ENCODE data around the gene PANK4. TPM values are rescaled to one million over a fixed set of nuclear protein-coding genes. Genes with fewer than 3 reads are reported as not detected.

PANK4 gene
- polyA plus RNA-seq, 1 donor from 2014 or later, result 19.4 TPM

GRCh38 chr1:2506901-2507565 lies 19.4 kb downstream of the PANK4 start:
- no peaks in the 10 kb centered on the region for H3K27me3 Mint-ChIP-seq
- peak overlapping the region in 1 of 3 donors; percentile 31 for H3K27ac Mint-ChIP-seq
- H3K9me3 Mint-ChIP-seq, result no peaks in the 10 kb centered on the region
- no peaks in the 10 kb centered on the region for H3K4me1 Mint-ChIP-seq
- no peak overlapping the region for H3K4me3 Mint-ChIP-seq
- H3K36me3 Mint-ChIP-seq, result no peaks in the 10 kb centered on the region

GRCh38 chr1:2506007-2506860 lies 20.2 kb downstream of the PANK4 start:
- no peaks in the 10 kb centered on the region for H3K27me3 Mint-ChIP-seq
- no peaks in the 10 kb centered on the region for H3K4me1 Mint-ChIP-seq
- no peak overlapping the region for H3K4me3 Mint-ChIP-seq
- no peak overlapping the region for H3K27ac Mint-ChIP-seq
- no peaks in the 10 kb centered on the region for H3K36me3 Mint-ChIP-seq
- no peaks in the 10 kb centered on the region for H3K9me3 Mint-ChIP-seq

- Mint-ChIP-seq H3K4me3 (no peak overlapping the region), H3K9me3 (no peaks in the 10 kb centered on the region), H3K27ac (no peak overlapping the region), H3K4me1 (peaks cover 0 to under 1% (median under 1%) of the 10 kb centered on the region in 3 donors), H3K36me3 (no peaks in the 10 kb centered on the region), H3K27me3 (no peaks in the 10 kb centered on the region)
Observed at GRCh38 chr1:2505461-2505994, 20.9 kb downstream of the PANK4 start.

DNA sequence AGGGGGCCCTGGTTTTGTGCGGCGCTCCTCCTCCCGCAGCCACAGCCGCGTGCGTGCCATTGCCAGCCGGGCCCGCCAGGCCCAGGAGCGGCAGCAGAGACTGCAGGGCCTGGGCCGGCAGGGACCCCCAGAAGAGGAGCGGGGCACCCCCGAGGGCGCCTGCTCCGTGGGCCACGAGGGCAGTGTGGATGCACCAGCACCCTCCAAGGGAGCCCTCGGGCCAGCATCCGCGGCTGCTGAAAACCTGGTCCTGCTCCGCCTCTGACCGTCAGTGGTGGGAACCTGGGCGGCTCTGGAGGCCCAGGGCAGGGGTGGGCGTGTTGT lies 21.5 kb downstream of the PANK4 start:
- no peaks in the 10 kb centered on the region for H3K27me3 Mint-ChIP-seq
- no peaks in the 10 kb centered on the region for H3K9me3 Mint-ChIP-seq

GRCh38 chr1:2504225-2504948 lies 22.0 kb downstream of the PANK4 start:
- no peak overlapping the region for H3K27ac Mint-ChIP-seq
- peaks cover 5 to 10% (median 5%) of the 10 kb centered on the region in 3 donors for H3K4me1 Mint-ChIP-seq
- no peaks in the 10 kb centered on the region for H3K36me3 Mint-ChIP-seq
- no peaks in the 10 kb centered on the region for H3K27me3 Mint-ChIP-seq
- no peak overlapping the region for H3K4me3 Mint-ChIP-seq
- H3K9me3 Mint-ChIP-seq, result no peaks in the 10 kb centered on the region

More for the DNA sequence above, 21.5 kb downstream of the PANK4 start:
- H3K36me3 Mint-ChIP-seq, result no peaks in the 10 kb centered on the region
- no peak overlapping the region for H3K27ac Mint-ChIP-seq
- no peak overlapping the region for H3K4me3 Mint-ChIP-seq
- H3K4me1 Mint-ChIP-seq, result peaks cover 3 to 6% (median 5%) of the 10 kb centered on the region in 3 donors

DNA sequence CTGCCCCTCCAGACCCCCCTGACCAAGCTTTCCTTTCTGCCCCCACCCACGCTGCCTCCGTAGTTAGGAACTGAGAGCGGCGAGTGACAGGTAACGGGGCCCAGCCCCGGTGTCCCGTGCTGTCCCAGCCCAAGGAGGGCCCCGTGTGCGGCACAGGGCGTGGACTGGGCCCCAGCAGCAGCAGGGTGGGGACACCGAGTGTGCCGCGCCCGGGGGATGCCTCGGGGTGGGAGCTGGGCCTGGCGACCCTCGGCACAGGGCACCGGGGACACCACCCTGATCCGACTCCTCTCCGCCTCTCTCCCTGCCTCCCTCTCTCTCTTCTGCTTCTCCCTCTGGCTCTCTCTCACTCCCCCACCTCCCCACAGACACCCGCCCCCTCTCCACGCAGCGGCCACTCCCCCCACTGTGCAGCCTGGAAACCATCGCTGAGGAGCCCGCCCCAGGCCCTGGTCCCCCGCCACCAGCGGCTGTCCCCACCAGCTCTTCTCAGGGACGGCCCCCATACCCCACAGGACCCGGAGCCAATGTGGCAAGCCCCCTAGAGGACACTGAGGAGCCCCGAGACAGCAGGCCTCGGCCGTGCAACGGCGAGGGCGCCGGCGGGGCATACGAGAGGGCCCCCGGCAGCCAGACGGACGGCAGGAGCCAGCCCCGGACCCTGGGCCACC lies 22.7 kb downstream of the PANK4 start:
- no peak overlapping the region for H3K27ac Mint-ChIP-seq
- H3K9me3 Mint-ChIP-seq, result no peaks in the 10 kb centered on the region
- H3K36me3 Mint-ChIP-seq, result no peaks in the 10 kb centered on the region
- no peaks in the 10 kb centered on the region for H3K27me3 Mint-ChIP-seq
- no peak overlapping the region for H3K4me3 Mint-ChIP-seq
- H3K4me1 Mint-ChIP-seq, result peaks cover 5 to 14% (median 8%) of the 10 kb centered on the region in 3 donors

DNA sequence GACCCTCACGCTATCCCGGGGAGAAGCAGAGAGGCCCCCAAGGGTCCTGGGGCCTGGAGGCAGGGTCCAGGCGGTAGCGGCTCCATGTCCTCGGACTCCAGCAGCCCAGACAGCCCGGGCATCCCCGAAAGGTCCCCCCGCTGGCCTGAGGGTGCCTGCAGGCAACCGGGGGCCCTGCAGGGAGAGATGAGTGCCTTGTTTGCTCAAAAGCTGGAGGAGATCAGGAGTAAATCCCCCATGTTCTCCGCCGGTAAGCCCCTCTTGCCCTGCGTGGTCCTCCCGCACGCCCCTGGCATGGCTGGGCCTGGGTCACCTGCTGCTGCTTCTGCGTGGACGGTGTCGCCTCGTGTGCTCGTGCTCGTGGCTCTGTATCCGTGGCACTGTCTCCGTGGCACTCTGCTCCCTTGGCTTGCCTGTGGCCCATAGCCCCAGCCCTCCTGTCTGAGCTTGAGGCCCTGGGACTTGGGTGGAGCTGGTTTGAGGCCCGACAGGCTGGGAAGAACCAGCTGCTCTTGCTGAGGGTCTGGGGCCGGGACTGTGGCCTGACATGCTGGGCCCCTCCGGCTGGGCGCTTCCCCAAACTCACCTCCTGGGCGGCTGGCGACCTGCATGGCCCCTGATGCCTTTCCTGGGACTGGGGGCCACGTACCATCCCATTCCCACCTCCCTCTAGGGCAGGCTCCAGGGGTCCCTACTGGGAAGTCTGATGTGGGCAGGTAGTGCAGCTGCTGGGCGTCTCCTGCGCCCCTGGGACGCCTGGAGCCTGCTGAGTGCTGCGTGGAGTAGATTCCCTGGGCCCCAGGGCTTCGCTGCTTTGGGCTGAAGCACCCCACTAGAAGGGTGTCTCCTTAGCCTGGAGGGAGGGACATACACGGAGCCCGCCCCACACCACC lies 23.5 kb downstream of the PANK4 start:
- Mint-ChIP-seq H3K4me3 (no peak overlapping the region), H3K4me1 (peaks cover 5 to 17% (median 9%) of the 10 kb centered on the region in 3 donors), H3K27ac (no peak overlapping the region), H3K36me3 (no peaks in the 10 kb centered on the region), H3K9me3 (no peaks in the 10 kb centered on the region), H3K27me3 (no peaks in the 10 kb centered on the region)

- Mint-ChIP-seq H3K36me3 (no peaks in the 10 kb centered on the region), H3K27me3 (no peaks in the 10 kb centered on the region), H3K4me3 (no peak overlapping the region), H3K27ac (no peak overlapping the region), H3K4me1 (peaks cover 8 to 20% (median 11%) of the 10 kb centered on the region in 3 donors), H3K9me3 (no peaks in the 10 kb centered on the region)
Observed at GRCh38 chr1:2502210-2502609, 24.2 kb downstream of the PANK4 start.

GRCh38 chr1:2501820-2502119 lies 24.6 kb downstream of the PANK4 start:
- Mint-ChIP-seq H3K36me3 (no peaks in the 10 kb centered on the region), H3K27me3 (no peaks in the 10 kb centered on the region), H3K27ac (no peak overlapping the region), H3K9me3 (no peaks in the 10 kb centered on the region), H3K4me1 (peaks cover 10 to 25% (median 16%) of the 10 kb centered on the region in 3 donors), H3K4me3 (no peak overlapping the region)

- Mint-ChIP-seq H3K36me3 (no peaks in the 10 kb centered on the region), H3K4me1 (peaks cover 12 to 25% (median 20%) of the 10 kb centered on the region in 3 donors), H3K4me3 (no peak overlapping the region), H3K27me3 (no peaks in the 10 kb centered on the region), H3K9me3 (no peaks in the 10 kb centered on the region), H3K27ac (no peak overlapping the region)
Observed at GRCh38 chr1:2501041-2501819, 25.2 kb downstream of the PANK4 start.

DNA sequence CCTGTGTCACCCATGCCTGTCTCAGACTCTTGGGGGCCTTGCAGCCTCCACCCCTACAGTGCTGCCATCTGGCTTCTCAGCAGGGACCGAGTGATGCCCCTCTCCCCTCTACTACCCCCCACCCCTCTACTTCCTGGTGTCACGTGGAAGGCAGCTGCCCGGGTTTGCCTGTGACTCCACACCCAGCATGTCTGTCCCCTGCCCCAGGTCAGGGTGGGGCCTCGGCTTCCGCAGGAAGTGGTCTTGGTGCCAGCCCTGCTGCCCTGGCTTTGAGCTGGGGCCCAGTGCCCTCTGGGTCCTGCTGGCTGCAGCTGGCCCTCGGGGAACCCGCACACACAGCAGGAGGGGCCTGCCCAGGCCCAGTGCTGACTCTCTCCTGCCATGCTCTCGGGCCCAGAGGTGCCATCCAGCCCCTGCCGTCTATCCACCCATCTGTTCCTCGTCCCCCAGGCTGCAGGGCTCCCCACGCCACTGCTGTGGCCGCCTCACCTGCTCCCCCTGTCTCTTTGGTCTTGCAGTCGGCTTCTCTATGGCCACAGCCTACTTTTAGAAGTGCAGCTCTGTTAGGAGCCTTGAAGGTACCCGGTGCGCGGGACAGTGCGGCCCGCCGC lies 26.3 kb downstream of the PANK4 start:
- no peaks in the 10 kb centered on the region for H3K36me3 Mint-ChIP-seq
- H3K4me3 Mint-ChIP-seq, result peak overlapping the region in 2 of 4 donors; percentile 85 to 88
- peak overlapping the region in 2 of 3 donors; percentile 3 to 18 for H3K27ac Mint-ChIP-seq
- no peaks in the 10 kb centered on the region for H3K27me3 Mint-ChIP-seq
- H3K9me3 Mint-ChIP-seq, result no peaks in the 10 kb centered on the region
- peaks cover 17 to 30% (median 25%) of the 10 kb centered on the region in 3 donors for H3K4me1 Mint-ChIP-seq

DNA sequence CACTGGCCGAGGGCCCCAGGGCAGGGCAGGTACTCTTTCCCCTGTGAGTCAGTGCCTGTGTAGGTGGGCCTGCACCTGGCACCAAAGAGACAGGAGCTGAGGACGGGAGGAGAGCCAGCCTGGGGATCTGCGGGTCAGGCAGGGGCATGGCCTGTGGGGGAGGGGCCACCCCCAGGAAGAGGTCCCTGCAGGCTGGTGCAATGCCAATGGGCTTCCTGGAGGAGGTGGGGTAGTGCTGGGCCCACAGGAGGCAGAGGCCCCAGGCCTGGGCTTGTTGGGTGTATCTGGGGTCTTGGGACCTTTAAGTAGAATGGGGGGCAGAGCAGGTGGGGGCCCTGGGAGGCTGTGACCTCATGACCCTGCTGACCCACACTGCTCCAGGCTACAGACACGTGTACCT lies 27.1 kb downstream of the PANK4 start:
- Mint-ChIP-seq H3K36me3 (no peaks in the 10 kb centered on the region), H3K4me1 (peaks cover 18 to 31% (median 27%) of the 10 kb centered on the region in 3 donors), H3K4me3 (no peak overlapping the region), H3K27me3 (no peaks in the 10 kb centered on the region), H3K9me3 (no peaks in the 10 kb centered on the region), H3K27ac (peak overlapping the region in 1 of 3 donors; percentile 80)

DNA sequence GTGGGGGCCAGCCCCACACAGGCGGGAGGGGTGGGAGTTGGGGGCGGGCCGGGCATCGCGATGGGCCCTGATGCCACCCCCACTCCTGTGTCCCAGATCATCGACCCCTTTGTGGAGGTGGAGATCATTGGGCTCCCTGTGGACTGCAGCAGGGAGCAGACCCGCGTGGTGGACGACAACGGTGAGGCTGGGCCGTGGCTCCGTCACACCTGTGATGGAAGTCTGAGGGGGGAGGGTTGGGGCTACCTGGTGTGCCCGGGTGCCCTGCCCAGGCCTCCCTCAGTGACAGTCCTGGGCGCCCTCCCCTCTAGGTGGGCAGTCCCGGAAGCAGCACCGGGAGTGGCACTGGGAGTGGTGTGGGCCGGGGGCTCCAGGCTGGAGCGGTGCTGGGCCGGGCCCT lies 27.7 kb downstream of the PANK4 start:
- H3K4me1 Mint-ChIP-seq, result peaks cover 23 to 37% (median 33%) of the 10 kb centered on the region in 3 donors
- H3K36me3 Mint-ChIP-seq, result no peaks in the 10 kb centered on the region
- H3K27ac Mint-ChIP-seq, result no peak overlapping the region
- no peaks in the 10 kb centered on the region for H3K9me3 Mint-ChIP-seq
- H3K4me3 Mint-ChIP-seq, result no peak overlapping the region
- H3K27me3 Mint-ChIP-seq, result no peaks in the 10 kb centered on the region
